GM21717 (cell line): Measurements from ENCODE around the gene ADTRP.

ENCODE experiments used
- ATAC-seq: cut with Tn5 transposase; IDR thresholded peaks from one replicate; pipeline ENCODE4 v1.9.1; 2021; ENCODE audit warnings: mild to moderate bottlenecking, moderate library complexity; ENCODE audit not compliant: unreplicated experiment

Gene ADTRP

GRCh38 chr6:11665604-11666326 is 112.8 kb downstream of the ADTRP start:
- ATAC-seq: no peak
